Measurements from ENCODE around the gene LLCFC1.

DNA sequence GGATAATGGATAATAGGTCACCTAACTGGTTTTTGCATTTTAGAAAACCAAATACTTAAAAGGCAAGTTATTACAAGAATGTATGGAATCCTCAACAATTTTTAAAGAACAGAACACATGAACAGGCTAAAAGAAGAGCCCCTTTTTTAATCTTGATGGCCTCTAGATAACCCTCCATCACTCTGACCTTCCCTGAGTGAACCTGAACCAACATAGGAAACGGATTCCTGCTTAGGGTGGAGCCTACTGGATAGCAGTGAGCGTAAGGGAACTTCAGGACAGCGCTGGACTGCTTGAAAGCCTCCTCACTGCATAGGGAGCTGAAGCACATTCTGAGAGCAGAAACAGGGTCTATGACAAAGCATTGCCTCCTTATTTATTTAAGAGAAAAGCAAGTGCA is 26.2 kb upstream of the LLCFC1 start:
- TF ChIP-seq CTCF (IDR thresholded peaks at IDR 0.05; ENCODE audit: low read length) (no peak), EZH2 (optimal IDR thresholded peaks at IDR 0.05; ENCODE audit: low read depth, low read length) (no peak)

Data from MM.1S (cell line).